Omental fat pad (tissue), 4 donors: Measurements from ENCODE around the gene XPO6. TPM values are rescaled to one million over a fixed set of nuclear protein-coding genes. Genes with fewer than 3 reads are reported as not detected.
A peak's percentile ranks its signal among the peaks of the same experiment; 100 is the strongest.

Experiments used
- ATAC-seq: fragments of 150-250 bp; one replicate; pipeline ENCODE4 v1.9.1; 2016; ENCODE audit warnings: mild to moderate bottlenecking, moderate library complexity; ENCODE audit not compliant: low FRiP score
- DNase-seq: peaks from one replicate; pipeline ENCODE4 v3.0.0-alpha.2; 2019; ENCODE audit warnings: low spot score
- total RNA-seq, 4 donors: library from RNA; depleted of rRNA; stranded (reverse); fragments of >200 nt; gene quantifications; one replicate each; pipeline ENCODE4 v1.1.0, GENCODE V29; 2016
- TF ChIP-seq, protein P1 (sequence below), 3 donors: fragments of 450-650 bp; IDR thresholded peaks; one replicate each; pipeline ENCODE4 v1.5.1; 2016 to 2017; ENCODE audit warnings: antibody characterized with exemption in 3 of 3, mild to moderate bottlenecking in 3 of 3, moderate library complexity in 2 of 3

The XPO6 gene
- total RNA-seq, 4 donors from 2014 or later = 59.5 to 162 (median 118) TPM

DNA sequence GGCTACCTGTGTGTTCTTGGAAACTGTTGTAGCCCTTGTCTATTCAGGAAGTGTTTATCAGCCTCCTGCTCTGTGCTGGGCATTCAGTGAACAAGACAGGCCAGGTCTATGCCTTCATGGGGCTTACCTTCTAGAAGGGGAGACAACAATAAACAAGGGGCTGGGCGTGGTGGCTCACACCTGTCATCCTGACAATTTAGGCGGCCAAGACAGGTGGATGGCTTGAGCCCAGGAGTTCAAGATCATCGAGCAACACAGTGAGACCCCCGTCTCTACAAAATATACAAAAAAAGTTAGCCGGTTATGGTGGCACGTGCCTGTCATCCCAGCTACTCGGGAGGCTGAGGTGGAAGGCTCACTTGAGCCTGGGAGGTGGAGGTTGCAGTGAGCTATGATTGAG lies 142.8 kb downstream of the XPO6 start:
- TF ChIP-seq, protein P1, sequence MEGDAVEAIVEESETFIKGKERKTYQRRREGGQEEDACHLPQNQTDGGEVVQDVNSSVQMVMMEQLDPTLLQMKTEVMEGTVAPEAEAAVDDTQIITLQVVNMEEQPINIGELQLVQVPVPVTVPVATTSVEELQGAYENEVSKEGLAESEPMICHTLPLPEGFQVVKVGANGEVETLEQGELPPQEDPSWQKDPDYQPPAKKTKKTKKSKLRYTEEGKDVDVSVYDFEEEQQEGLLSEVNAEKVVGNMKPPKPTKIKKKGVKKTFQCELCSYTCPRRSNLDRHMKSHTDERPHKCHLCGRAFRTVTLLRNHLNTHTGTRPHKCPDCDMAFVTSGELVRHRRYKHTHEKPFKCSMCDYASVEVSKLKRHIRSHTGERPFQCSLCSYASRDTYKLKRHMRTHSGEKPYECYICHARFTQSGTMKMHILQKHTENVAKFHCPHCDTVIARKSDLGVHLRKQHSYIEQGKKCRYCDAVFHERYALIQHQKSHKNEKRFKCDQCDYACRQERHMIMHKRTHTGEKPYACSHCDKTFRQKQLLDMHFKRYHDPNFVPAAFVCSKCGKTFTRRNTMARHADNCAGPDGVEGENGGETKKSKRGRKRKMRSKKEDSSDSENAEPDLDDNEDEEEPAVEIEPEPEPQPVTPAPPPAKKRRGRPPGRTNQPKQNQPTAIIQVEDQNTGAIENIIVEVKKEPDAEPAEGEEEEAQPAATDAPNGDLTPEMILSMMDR (IDR thresholded peaks at IDR 0.05) = no peak
- DNase-seq = no peak
- no peak for ATAC-seq

DNA sequence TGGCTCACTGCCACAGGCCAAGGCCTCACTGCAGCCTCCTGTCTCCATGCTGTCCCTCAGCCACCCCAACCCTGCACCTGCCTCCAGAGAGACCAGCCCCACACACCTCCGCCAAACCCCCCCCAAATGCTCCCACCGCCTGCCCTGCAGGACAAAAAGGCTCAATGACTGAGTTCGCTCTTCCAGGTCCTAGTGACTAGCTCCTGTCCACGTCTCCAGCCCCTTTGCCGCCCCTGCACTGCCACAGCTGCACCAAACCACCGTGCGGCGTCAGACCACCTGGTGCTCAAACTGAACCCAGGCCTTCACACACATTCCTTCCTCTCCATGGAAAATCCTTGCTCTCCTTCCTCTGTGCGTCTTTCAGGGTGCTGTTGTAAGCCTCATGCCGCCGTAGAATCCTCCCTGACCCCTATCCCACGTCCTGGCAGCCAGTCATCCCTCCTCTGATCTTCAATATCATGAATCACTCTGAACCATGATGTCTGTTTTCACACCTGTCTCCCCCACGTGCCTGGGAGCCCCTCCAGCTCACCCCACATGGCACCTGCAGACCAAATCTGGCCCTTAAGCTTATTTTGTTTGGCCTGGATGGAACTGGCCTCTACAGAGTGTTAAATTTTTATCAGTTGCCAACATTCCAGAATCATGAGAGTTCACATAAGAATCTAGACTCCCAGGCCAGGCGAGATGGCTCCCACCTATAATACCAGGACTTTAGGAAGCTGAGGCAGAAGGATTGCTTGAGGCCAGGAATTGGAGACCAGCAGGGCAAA lies 144.0 kb downstream of the XPO6 start:
- ATAC-seq (peak; percentile 69), DNase-seq (no peak)
- TF ChIP-seq, protein P1 (IDR thresholded peaks at IDR 0.05) = no peak

DNA sequence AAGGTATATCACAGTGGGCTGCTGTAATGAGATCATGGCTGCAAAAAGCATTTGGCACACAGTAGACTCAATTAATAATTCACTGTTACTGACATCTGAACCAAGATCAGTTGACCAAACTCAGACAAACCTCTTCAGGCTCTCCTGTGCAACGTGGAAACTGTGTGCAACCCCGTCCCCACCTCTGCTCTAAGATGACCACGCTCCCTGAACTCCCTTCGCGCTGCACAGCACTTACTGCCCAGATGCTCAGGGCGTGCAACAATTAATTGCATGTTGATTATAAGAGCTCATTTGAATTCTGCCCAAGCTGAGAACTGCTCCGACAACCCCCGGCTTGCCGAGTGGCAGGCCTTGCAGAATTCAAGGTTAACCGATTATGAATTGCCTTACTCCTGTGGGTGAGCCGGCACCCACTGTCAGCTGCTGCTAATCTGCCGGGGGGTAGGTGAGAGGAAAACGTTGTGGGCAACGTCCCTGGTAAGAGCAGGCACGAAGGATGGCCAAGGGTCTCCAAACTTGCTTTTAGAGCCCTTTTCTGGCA lies 147.0 kb downstream of the XPO6 start:
- DNase-seq (no peak), ATAC-seq (no peak)
- TF ChIP-seq, protein P1 (IDR thresholded peaks at IDR 0.05) = no peak

DNA sequence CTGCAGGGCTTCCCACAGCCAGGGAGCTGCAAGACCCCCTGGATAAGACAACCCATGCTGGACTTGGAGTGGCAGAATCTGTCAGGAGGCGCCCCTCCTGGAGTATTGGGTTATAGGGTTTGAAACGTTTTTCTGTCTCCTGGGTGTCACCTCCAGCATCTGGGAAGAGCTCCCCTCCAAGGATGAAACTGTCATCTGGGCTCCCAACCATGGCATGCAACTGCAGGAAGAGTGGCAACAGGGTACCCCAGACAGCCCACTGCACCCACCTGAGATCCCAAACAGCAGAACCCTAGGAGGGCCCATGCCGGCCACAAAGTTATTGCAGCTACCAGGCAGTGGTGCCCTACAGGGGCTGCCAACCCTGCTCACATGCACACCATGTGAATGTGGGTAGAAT lies 147.6 kb downstream of the XPO6 start:
- TF ChIP-seq, protein P1 (IDR thresholded peaks at IDR 0.05) = no peak
- no peak for ATAC-seq
- no peak for DNase-seq

DNA sequence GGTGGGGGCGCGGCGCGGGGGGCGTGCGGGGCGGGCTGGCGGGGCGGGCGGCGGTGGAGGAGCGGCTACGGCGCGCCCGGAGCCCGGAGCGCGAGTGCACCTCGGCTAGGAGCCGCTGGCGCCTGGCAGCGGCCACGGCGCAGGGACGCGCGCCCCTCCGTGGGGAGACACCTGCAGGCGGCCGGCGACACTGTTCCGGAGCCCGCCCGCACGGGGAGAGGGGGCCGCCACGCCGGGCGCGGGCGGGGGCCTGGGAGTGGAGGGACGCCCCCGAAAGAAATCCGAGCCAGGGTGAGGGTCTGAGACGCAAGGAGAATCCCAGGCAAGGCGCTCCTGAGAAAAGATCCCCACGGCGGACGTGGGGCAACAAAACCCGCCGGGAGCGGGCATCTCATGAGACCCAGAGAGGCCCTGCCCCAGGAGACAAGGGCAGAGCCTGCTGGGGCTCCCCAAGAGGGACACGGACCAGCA lies 148.1 kb downstream of the XPO6 start, which contains the start of gene GSG1L:
TSS of gene GSG1L (minus strand) at position 124 of the 471 bp plus-strand sequence. CDS start 290 bp downstream, outside the sequence.
- DNase-seq = no peak
- TF ChIP-seq, protein P1 (IDR thresholded peaks at IDR 0.05) = no peak
- no peak for ATAC-seq

DNA sequence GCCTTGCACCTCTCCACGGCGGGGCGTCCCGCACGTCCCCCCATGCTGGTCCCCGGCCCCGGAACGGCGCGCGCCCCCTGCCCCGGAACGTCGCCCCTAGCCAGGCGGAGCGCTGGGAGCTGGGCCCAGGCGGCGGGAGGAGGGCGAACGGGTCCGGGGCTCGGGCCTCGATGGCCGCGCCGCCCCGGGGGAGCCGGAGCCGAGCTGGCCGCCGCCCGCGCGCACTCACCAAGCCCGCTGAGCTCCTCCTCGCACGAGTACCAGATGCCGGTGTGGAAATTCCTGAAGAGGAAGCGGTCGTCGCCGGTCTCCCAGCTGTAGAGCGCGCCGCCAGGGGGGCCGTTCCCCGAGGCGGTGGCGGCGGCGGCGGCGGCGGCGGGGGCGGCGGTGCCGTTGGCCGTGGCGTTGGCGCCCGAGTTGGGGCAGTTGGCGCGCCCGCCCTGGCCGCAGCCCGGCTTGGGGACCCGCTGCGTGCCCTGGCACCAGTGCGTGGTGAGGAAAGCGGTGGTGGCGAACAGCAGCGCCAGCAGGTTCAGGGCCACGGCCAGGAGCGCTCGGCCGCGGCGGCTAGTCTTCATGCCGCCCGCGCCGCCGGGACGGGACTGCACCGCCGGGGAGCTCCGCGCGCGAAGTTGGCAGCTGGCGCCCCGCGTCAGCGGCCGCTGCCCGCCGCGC lies 148.8 kb downstream of the XPO6 start:
- TF ChIP-seq, protein P1 (IDR thresholded peaks at IDR 0.05) = no peak
- ATAC-seq = no peak
- DNase-seq = no peak
